A549 (cell line): ENCODE data around the gene TAF4. TPM values are rescaled to one million over a fixed set of nuclear protein-coding genes. Genes with fewer than 3 reads are reported as not detected.

Source experiments
- ATAC-seq, 2 experiments: fragments of 200-7000 bp in 1 of 2; fragments of >200 bp in 1 of 2; cut with Nextera tagmentation in 1 of 2; cut with Tn5 transposase in 1 of 2; 3 replicates each; pipeline versions ENCODE4 v1.8.0 to v1.9.1; 2018 to 2020; ENCODE audit warnings: mild to moderate bottlenecking in 1 of 2, moderate library complexity in 1 of 2
- CTCF ChIA-PET: fragments of 300-600 bp; sonication (Branson Sonifier 250); formaldehyde crosslinking; extraction: SDS; loops from one replicate; lab custom pipeline; 2021; ENCODE audit warnings: antibody characterized with exemption, inconsistent platforms; lab: Yijun Ruan, JAX
- POLR2A ChIA-PET: fragments of 350-600 bp; formaldehyde crosslinking; extraction: SDS; loops from one replicate; lab custom pipeline; 2021; ENCODE audit warnings: antibody characterized with exemption, inconsistent platforms; lab: Yijun Ruan, JAX
- DNase-seq, 2 experiments: peaks; one replicate each; pipeline versions ENCODE4 v3.0.0 to v3.0.0-alpha.2; 2011 to 2016; ENCODE audit warnings: low read depth in 1 of 2, low spot score in 1 of 2
- FAIRE-seq: peaks from 2 replicates; lab custom pipeline; 2011; peaks lifted over from hg19 to GRCh38; lab: Jason Lieb, UNC
- H3K27ac ChIP-seq, 2 experiments: fragments of >200 bp; sonication (Bioruptor Twin); formaldehyde crosslinking; 3 replicates each; pipeline ENCODE4 v1.5.1; 2016 to 2017
- H3K4me1 ChIP-seq: fragments of >200 bp; sonication (Bioruptor Twin); formaldehyde crosslinking; 3 replicates; pipeline ENCODE4 v1.6.1; 2016
- H3K4me2 ChIP-seq: fragments of >200 bp; sonication (Bioruptor Twin); formaldehyde crosslinking; 3 replicates; pipeline ENCODE4 v1.6.1; 2016
- H3K4me3 ChIP-seq: fragments of >200 bp; sonication (Bioruptor Twin); formaldehyde crosslinking; 3 replicates; pipeline ENCODE4 v1.5.1; 2016
- H3K9me3 ChIP-seq: fragments of >200 bp; sonication (Bioruptor Twin); formaldehyde crosslinking; 3 replicates; pipeline ENCODE4 v1.6.1; 2016
- CEBPB ChIP-seq, 2 experiments: fragments of >200 bp in 1 of 2; sonication (Bioruptor Twin) in 1 of 2; formaldehyde crosslinking in 1 of 2; IDR thresholded peaks; 2 replicates each; pipeline ENCODE4 v1.6.1; 2012 to 2016
- CHD2 ChIP-seq: fragments of 150-350 bp; IDR thresholded peaks from 2 replicates; pipeline ENCODE4 v1.6.1; 2014; ENCODE audit warnings: low read length; ENCODE audit not compliant: partially characterized antibody
- E2F6 ChIP-seq: IDR thresholded peaks from 2 replicates; pipeline ENCODE4 v1.6.1; 2012; ENCODE audit warnings: low read depth, borderline replicate concordance
- EP300 ChIP-seq, 2 experiments: fragments of >200 bp; sonication (Bioruptor Twin); formaldehyde crosslinking; IDR thresholded peaks; 2 replicates in 1 of 2; 3 replicates in 1 of 2; pipeline ENCODE4 v1.6.1; 2016 to 2017
- HDAC2 ChIP-seq: fragments of 200-600 bp; sonication (generic); IDR thresholded peaks from 2 replicates; pipeline ENCODE4 v1.6.1; 2016
- HOXB13 ChIP-seq: fragments of 250-450 bp; sonication (Bioruptor Pico); IDR thresholded peaks from 2 replicates; pipeline ENCODE4 v1.5.0; 2020; ENCODE audit warnings: low read depth, mild to moderate bottlenecking, moderate library complexity
- KDM1A ChIP-seq: fragments of 200-600 bp; sonication (generic); IDR thresholded peaks from 2 replicates; pipeline ENCODE4 v1.6.1; 2016; ENCODE audit warnings: low read depth, mild to moderate bottlenecking
- KDM5A ChIP-seq: fragments of 200-600 bp; sonication (generic); IDR thresholded peaks from 2 replicates; pipeline ENCODE4 v1.6.1; 2016; ENCODE audit warnings: antibody characterized with exemption, mild to moderate bottlenecking
- MAZ ChIP-seq: fragments of 150-350 bp; IDR thresholded peaks from 2 replicates; pipeline ENCODE4 v1.6.1; 2014; ENCODE audit warnings: antibody characterized with exemption, low read depth, low read length, borderline replicate concordance
- NFE2L2 ChIP-seq: fragments of 150-350 bp; conservative IDR thresholded peaks from 2 replicates; pipeline ENCODE4 v1.6.1; 2014; ENCODE audit warnings: low read length
- PBX3 ChIP-seq: IDR thresholded peaks from 2 replicates; pipeline ENCODE4 v1.6.1; 2012
- POLR2A ChIP-seq: IDR thresholded peaks from 2 replicates; pipeline ENCODE4 v1.6.1; 2012; ENCODE audit warnings: mild to moderate bottlenecking, low read length
- RARB ChIP-seq: fragments of 250-450 bp; sonication (Bioruptor Pico); IDR thresholded peaks from 2 replicates; pipeline ENCODE4 v1.8.0; 2021; ENCODE audit warnings: mild to moderate bottlenecking, moderate library complexity
- RNF2 ChIP-seq: fragments of 200-600 bp; sonication (generic); IDR thresholded peaks from 2 replicates; pipeline ENCODE4 v1.6.1; 2016; ENCODE audit warnings: low read depth, mild to moderate bottlenecking, antibody characterized with exemption, moderate library complexity, borderline replicate concordance
- SMC3 ChIP-seq: fragments of >200 bp; sonication (Bioruptor Twin); formaldehyde crosslinking; IDR thresholded peaks from 3 replicates; pipeline ENCODE4 v1.6.1; 2018; ENCODE audit warnings: inconsistent platforms
- ZFP36 ChIP-seq: fragments of 450-650 bp; IDR thresholded peaks from 2 replicates; pipeline ENCODE4 v1.6.1; 2014; ENCODE audit warnings: borderline replicate concordance; ENCODE audit not compliant: partially characterized antibody
- ZSCAN20 ChIP-seq: fragments of 250-450 bp; sonication (Bioruptor Pico); IDR thresholded peaks from 2 replicates; pipeline ENCODE4 v1.8.0; 2022; ENCODE audit warnings: mild to moderate bottlenecking, moderate library complexity
- WGBS: methylation state at CpG from one replicate; pipeline ENCODE4 v1.1.6; 2017; ENCODE audit errors: missing lambda C conversion rate; 5-methylcytosine and 5-hydroxymethylcytosine counted together
- polyA plus RNA-seq, 4 experiments: library from polyadenylated mRNA; depleted of rRNA in 3 of 4; stranded (reverse); fragments of >200 nt; fragmentation: RNase III in 1 of 4; extraction: RNeasy Plus Mini Kit Qiagen cat#74134 plus additional on column Dnase treatment in 1 of 4; gene quantifications; 2 replicates in 3 of 4; 3 replicates in 1 of 4; pipeline ENCODE4 v1.2.3, GENCODE V29; 2011 to 2017
- TF ChIP-seq, protein P1 (sequence below): fragments of 150-350 bp; IDR thresholded peaks from 2 replicates; pipeline ENCODE4 v1.6.1; 2014; ENCODE audit warnings: low read depth, mild to moderate bottlenecking, low read length
- TF ChIP-seq, protein P2 (sequence below): fragments of 250-450 bp; sonication (Bioruptor Pico); IDR thresholded peaks from 2 replicates; pipeline ENCODE4 v1.5.0; 2021; ENCODE audit warnings: mild to moderate bottlenecking, moderate library complexity, borderline replicate concordance

The TAF4 gene
- polyA plus RNA-seq, 2 of the 4 experiments (the other 2 are of a cell fraction): 6.1 to 11.0 TPM

DNA sequence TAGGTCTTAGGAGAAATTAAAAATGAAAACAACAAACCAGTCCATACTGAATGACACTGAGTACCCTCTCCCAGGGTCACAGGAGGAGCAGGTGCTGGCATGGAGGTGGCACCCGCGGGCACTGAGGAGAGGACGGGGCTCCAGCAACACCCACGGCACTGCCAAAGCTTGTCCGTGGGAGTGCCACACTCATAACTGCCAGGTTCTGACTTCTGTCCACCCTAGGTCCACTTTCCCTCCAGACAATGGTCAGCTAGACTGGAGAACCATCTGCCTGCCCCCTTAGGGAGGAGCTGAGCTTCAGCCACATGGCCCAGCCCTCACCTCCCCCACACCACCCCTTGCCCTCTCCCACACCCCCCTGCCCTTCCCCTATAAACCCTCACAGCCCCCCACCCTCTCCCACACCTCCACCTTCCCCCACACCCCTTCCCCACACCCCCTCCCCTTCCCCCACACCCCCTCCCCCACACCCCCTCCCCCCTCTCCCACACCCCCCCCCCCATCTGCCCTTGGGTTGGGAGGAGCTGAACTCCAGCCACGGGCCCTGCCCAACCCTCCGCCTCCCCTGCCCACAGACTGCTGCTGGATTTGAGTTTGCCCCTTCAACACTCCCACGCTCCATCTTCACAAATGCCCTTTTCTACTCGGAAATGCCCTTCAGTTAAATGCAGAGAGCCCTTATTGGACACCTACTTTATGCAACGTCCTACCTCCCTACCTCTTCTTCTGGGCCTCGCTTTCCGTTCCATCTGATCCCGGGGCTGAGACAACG is 129.6 kb downstream of the TAF4 start:
- no peak overlapping the region for H3K27ac ChIP-seq
- H3K9me3 ChIP-seq: no peaks in the 10 kb centered on the region
- DNase-seq (no peak), ATAC-seq (no peak), FAIRE-seq (no peak)
- ChIA-PET POLR2A (no interaction called here), CTCF (no interaction called here)
- no peak overlapping the region for H3K4me2 ChIP-seq
- TF ChIP-seq HOXB13 (CRISPR knock-in tag) (no peak), POLR2A (no peak), ZFP36 (no peak), ZSCAN20 (CRISPR knock-in tag) (no peak), RARB (CRISPR knock-in tag) (no peak)
- H3K4me1 ChIP-seq: no peaks in the 10 kb centered on the region
- H3K4me3 ChIP-seq: no peak overlapping the region
- WGBS: 85% methylated on average over 14 of the region's 14 CpGs

GRCh38 chr20:61934716-61935530 is 130.8 kb downstream of the TAF4 start:
- ATAC-seq: no peak
- DNase-seq: no peak
- no peak overlapping the region for H3K4me3 ChIP-seq
- H3K9me3 ChIP-seq: no peaks in the 10 kb centered on the region
- no peaks in the 10 kb centered on the region for H3K4me1 ChIP-seq
- no peak overlapping the region for H3K27ac ChIP-seq
- POLR2A ChIA-PET: no interaction called here
- FAIRE-seq: no peak
- WGBS: 83% methylated on average over 24 of the region's 24 CpGs
- no peak overlapping the region for H3K4me2 ChIP-seq
- TF ChIP-seq KDM5A (no peak), RNF2 (no peak), RARB (CRISPR knock-in tag) (no peak), SMC3 (no peak), MAZ (no peak), HDAC2 (no peak), CEBPB (IDR thresholded peaks at IDR 0.05) (no peak), KDM1A (no peak), E2F6 (no peak), CHD2 (no peak)
- TF ChIP-seq, protein P1, sequence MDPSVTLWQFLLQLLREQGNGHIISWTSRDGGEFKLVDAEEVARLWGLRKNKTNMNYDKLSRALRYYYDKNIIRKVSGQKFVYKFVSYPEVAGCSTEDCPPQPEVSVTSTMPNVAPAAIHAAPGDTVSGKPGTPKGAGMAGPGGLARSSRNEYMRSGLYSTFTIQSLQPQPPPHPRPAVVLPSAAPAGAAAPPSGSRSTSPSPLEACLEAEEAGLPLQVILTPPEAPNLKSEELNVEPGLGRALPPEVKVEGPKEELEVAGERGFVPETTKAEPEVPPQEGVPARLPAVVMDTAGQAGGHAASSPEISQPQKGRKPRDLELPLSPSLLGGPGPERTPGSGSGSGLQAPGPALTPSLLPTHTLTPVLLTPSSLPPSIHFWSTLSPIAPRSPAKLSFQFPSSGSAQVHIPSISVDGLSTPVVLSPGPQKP: no peak
- TF ChIP-seq, protein P2, sequence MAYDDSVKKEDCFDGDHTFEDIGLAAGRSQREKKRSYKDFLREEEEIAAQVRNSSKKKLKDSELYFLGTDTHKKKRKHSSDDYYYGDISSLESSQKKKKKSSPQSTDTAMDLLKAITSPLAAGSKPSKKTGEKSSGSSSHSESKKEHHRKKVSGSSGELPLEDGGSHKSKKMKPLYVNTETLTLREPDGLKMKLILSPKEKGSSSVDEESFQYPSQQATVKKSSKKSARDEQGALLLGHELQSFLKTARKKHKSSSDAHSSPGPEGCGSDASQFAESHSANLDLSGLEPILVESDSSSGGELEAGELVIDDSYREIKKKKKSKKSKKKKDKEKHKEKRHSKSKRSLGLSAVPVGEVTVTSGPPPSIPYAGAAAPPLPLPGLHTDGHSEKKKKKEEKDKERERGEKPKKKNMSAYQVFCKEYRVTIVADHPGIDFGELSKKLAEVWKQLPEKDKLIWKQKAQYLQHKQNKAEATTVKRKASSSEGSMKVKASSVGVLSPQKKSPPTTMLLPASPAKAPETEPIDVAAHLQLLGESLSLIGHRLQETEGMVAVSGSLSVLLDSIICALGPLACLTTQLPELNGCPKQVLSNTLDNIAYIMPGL: no peak
- CTCF ChIA-PET: no interaction called here

DNA sequence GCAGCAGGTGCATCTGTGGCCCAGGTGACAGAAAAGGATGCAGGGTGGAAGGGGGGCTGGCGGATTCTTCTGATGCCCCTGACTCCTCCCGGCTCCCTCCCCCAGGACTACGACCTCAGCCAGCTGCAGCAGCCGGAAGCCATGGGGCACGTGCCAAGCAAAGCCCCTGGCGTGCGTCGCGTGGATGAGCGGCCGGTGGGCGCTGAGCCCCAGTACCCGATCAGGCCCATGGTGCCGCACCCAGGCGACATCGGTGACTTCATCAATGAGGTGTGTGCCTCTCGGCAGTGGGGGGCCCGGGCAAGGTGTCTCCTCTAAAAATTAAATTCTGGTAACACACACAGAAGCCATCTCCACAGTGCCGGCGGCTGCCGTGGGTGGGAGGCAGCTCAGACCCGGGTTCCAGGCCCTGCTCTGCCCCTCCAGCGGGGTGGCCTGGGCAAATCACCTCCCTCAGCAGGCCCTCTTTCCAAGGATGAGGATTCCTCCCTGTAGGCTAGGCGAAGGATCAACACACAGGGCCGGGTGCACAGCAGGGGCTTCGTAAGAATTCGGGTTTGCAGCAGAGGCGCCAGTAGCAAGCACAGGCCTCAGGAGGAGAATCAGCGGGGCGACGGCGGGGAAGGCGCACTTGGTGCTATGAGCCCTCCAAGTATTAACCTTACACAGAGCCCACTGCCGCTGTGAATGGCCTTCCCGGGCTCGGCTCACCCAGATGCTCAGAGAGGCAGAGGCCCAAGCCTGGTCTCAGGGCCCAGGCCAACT is 131.5 kb downstream of the TAF4 start:
- H3K27ac ChIP-seq: no peak overlapping the region
- ChIA-PET POLR2A (no interaction called here), CTCF (no interaction called here)
- no peaks in the 10 kb centered on the region for H3K9me3 ChIP-seq
- TF ChIP-seq EP300 (IDR thresholded peaks at IDR 0.05) (no peak), NFE2L2 (no peak), PBX3 (no peak), ZFP36 (no peak)
- H3K4me3 ChIP-seq: no peak overlapping the region
- H3K4me1 ChIP-seq: no peaks in the 10 kb centered on the region
- no peak for ATAC-seq
- H3K4me2 ChIP-seq: no peak overlapping the region
- 89% methylated on average over 29 of the region's 36 CpGs for WGBS
- no peak for DNase-seq
- no peak for FAIRE-seq
